K562 (cell line): Measurements from ENCODE around the gene ARHGAP22. TPM values are rescaled to one million over a fixed set of nuclear protein-coding genes. Genes with fewer than 3 reads are reported as not detected.

Experiments
- ARID2 ChIP-seq: fragments of 450-650 bp; IDR thresholded peaks from 2 replicates; pipeline ENCODE4 v1.6.1; 2017; ENCODE audit warnings: antibody characterized with exemption, mild to moderate bottlenecking
- MYBL2 ChIP-seq, 2 experiments: fragments of 450-650 bp in 1 of 2; sonication (generic) in 1 of 2; formaldehyde crosslinking in 1 of 2; IDR thresholded peaks; 2 replicates each; pipeline versions ENCODE4 v1.6.1 to v1.8.1; 2017 to 2022; ENCODE audit warnings: borderline replicate concordance in 1 of 2, inconsistent platforms in 1 of 2, low read depth in 1 of 2, mild to moderate bottlenecking in 1 of 2, missing genetic modification reagents in 1 of 2, moderate library complexity in 1 of 2
- NFXL1 ChIP-seq: fragments of 450-650 bp; formaldehyde crosslinking; IDR thresholded peaks from 2 replicates; pipeline ENCODE4 v1.4.0; 2021; ENCODE audit warnings: mild to moderate bottlenecking
- NUFIP1 ChIP-seq: fragments of 450-650 bp; IDR thresholded peaks from 2 replicates; pipeline ENCODE4 v1.6.1; 2018; ENCODE audit not compliant: partially characterized antibody
- TAF7 ChIP-seq: fragments of 450-650 bp; IDR thresholded peaks from 2 replicates; pipeline ENCODE4 v1.6.1; 2016; ENCODE audit warnings: missing genetic modification characterization, missing compliant biosample characterization
- ZBTB1 ChIP-seq: sonication (generic); formaldehyde crosslinking; IDR thresholded peaks from 2 replicates; pipeline ENCODE4 v1.8.1; 2023; ENCODE audit warnings: missing genetic modification reagents, low read depth, mild to moderate bottlenecking, borderline replicate concordance
- ZKSCAN3 ChIP-seq: fragments of 250-450 bp; sonication (Bioruptor Pico); IDR thresholded peaks from 2 replicates; pipeline ENCODE4 v1.4.0; 2020
- ZNF121 ChIP-seq: sonication (generic); formaldehyde crosslinking; conservative IDR thresholded peaks from 2 replicates; pipeline ENCODE4 v1.8.0; 2022; ENCODE audit warnings: missing genetic modification reagents
- polyA plus RNA-seq, 8 experiments: library from polyadenylated mRNA; depleted of rRNA in 4 of 8; stranded (reverse) in 5 of 8; unstranded in 3 of 8; fragments of >200 nt; fragmentation: Nextera tagmentation in 2 of 8; fragmentation: Illumina TruSeq in 1 of 8; extraction: Ambion mirVana in 2 of 8; extraction: Trizol in 1 of 8; gene quantifications; 2 replicates each; pipeline versions ENCODE4 v1.2.1 to v1.2.3, GENCODE V29; 2011 to 2014; ENCODE audit warnings: inconsistent platforms in 1 of 8, missing spikeins in 1 of 8
- total RNA-seq, 7 experiments: library from RNA; depleted of rRNA in 6 of 7; stranded (reverse); fragments of >200 nt in 6 of 7; fragmentation: Illumina TruSeq in 2 of 7; extraction: Trizol in 2 of 7; gene quantifications; 2 replicates each; pipeline versions ENCODE4 v1.2.1 to v1.2.3, GENCODE V29; 2011 to 2021; ENCODE audit warnings: low replicate concordance in 1 of 7
- TF ChIP-seq, protein P1 (sequence below): fragments of 200-600 bp; sonication (generic); IDR thresholded peaks from one replicate; pipeline ENCODE4 v1.6.1; 2012; ENCODE audit warnings: mild to moderate bottlenecking, low read depth, low read length, inconsistent platforms
- TF ChIP-seq, protein P2 (sequence below): fragments of 250-450 bp; sonication (Bioruptor Pico); IDR thresholded peaks from 2 replicates; pipeline ENCODE4 v1.9.0; 2021; ENCODE audit warnings: mild to moderate bottlenecking, inconsistent platforms
- TF ChIP-seq, protein P3 (sequence below): fragments of 250-450 bp; sonication (Bioruptor Pico); IDR thresholded peaks from 2 replicates; pipeline ENCODE4 v1.5.1; 2021; ENCODE audit warnings: mild to moderate bottlenecking

ARHGAP22 gene
- total and polyA plus RNA-seq, 9 of the 15 experiments (the other 6 are each of a cell fraction or from before 2014, with no cell fraction given) = 1.3 to 28.1 (median 12.7) TPM

DNA sequence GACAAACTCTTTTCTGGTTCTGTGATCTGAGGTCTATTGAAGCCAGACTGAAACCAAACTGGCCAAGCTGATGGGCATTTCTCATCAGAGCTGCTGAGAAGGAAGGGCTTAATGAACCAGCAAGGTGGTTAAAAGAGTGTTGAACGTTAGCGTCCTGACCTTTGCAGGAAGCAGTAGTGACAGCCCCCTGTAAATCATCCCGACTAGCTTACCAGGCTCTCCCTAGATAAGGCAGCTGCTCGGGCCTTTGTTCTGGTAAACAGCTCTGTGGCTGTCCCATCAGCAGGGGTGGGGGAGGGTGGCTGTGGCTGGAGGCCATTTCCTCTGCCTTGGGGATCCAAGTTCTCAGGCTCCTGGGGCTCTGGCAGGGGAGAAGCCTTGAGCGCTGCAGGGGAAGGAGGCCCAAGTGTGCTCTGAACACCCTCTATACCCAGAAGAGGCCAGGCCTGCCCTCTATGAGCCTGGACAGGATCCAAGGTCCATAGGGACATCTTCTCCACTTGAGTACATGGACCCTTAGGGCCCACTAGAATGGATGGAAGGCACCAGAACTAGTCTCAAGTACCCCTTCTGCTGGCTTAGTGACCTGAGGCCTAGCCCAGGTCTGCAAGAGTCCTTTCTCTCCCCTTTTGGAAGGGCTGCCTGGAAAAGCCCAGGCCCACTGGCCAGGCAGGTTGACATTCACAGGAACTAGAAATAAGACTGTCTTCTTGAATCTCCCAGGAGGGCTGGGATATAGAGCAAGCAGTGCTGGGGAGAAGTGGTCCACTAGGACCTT lies 134.6 kb downstream of the ARHGAP22 start (continued):
- TF ChIP-seq, protein P1, sequence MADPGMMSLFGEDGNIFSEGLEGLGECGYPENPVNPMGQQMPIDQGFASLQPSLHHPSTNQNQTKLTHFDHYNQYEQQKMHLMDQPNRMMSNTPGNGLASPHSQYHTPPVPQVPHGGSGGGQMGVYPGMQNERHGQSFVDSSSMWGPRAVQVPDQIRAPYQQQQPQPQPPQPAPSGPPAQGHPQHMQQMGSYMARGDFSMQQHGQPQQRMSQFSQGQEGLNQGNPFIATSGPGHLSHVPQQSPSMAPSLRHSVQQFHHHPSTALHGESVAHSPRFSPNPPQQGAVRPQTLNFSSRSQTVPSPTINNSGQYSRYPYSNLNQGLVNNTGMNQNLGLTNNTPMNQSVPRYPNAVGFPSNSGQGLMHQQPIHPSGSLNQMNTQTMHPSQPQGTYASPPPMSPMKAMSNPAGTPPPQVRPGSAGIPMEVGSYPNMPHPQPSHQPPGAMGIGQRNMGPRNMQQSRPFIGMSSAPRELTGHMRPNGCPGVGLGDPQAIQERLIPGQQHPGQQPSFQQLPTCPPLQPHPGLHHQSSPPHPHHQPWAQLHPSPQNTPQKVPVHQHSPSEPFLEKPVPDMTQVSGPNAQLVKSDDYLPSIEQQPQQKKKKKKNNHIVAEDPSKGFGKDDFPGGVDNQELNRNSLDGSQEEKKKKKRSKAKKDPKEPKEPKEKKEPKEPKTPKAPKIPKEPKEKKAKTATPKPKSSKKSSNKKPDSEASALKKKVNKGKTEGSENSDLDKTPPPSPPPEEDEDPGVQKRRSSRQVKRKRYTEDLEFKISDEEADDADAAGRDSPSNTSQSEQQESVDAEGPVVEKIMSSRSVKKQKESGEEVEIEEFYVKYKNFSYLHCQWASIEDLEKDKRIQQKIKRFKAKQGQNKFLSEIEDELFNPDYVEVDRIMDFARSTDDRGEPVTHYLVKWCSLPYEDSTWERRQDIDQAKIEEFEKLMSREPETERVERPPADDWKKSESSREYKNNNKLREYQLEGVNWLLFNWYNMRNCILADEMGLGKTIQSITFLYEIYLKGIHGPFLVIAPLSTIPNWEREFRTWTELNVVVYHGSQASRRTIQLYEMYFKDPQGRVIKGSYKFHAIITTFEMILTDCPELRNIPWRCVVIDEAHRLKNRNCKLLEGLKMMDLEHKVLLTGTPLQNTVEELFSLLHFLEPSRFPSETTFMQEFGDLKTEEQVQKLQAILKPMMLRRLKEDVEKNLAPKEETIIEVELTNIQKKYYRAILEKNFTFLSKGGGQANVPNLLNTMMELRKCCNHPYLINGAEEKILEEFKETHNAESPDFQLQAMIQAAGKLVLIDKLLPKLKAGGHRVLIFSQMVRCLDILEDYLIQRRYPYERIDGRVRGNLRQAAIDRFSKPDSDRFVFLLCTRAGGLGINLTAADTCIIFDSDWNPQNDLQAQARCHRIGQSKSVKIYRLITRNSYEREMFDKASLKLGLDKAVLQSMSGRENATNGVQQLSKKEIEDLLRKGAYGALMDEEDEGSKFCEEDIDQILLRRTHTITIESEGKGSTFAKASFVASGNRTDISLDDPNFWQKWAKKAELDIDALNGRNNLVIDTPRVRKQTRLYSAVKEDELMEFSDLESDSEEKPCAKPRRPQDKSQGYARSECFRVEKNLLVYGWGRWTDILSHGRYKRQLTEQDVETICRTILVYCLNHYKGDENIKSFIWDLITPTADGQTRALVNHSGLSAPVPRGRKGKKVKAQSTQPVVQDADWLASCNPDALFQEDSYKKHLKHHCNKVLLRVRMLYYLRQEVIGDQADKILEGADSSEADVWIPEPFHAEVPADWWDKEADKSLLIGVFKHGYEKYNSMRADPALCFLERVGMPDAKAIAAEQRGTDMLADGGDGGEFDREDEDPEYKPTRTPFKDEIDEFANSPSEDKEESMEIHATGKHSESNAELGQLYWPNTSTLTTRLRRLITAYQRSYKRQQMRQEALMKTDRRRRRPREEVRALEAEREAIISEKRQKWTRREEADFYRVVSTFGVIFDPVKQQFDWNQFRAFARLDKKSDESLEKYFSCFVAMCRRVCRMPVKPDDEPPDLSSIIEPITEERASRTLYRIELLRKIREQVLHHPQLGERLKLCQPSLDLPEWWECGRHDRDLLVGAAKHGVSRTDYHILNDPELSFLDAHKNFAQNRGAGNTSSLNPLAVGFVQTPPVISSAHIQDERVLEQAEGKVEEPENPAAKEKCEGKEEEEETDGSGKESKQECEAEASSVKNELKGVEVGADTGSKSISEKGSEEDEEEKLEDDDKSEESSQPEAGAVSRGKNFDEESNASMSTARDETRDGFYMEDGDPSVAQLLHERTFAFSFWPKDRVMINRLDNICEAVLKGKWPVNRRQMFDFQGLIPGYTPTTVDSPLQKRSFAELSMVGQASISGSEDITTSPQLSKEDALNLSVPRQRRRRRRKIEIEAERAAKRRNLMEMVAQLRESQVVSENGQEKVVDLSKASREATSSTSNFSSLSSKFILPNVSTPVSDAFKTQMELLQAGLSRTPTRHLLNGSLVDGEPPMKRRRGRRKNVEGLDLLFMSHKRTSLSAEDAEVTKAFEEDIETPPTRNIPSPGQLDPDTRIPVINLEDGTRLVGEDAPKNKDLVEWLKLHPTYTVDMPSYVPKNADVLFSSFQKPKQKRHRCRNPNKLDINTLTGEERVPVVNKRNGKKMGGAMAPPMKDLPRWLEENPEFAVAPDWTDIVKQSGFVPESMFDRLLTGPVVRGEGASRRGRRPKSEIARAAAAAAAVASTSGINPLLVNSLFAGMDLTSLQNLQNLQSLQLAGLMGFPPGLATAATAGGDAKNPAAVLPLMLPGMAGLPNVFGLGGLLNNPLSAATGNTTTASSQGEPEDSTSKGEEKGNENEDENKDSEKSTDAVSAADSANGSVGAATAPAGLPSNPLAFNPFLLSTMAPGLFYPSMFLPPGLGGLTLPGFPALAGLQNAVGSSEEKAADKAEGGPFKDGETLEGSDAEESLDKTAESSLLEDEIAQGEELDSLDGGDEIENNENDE = no peak
- TF ChIP-seq, protein P2, sequence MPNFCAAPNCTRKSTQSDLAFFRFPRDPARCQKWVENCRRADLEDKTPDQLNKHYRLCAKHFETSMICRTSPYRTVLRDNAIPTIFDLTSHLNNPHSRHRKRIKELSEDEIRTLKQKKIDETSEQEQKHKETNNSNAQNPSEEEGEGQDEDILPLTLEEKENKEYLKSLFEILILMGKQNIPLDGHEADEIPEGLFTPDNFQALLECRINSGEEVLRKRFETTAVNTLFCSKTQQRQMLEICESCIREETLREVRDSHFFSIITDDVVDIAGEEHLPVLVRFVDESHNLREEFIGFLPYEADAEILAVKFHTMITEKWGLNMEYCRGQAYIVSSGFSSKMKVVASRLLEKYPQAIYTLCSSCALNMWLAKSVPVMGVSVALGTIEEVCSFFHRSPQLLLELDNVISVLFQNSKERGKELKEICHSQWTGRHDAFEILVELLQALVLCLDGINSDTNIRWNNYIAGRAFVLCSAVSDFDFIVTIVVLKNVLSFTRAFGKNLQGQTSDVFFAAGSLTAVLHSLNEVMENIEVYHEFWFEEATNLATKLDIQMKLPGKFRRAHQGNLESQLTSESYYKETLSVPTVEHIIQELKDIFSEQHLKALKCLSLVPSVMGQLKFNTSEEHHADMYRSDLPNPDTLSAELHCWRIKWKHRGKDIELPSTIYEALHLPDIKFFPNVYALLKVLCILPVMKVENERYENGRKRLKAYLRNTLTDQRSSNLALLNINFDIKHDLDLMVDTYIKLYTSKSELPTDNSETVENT = peak; percentile 11; the same call in 1 of the 2 replicates
- TF ChIP-seq, protein P3, sequence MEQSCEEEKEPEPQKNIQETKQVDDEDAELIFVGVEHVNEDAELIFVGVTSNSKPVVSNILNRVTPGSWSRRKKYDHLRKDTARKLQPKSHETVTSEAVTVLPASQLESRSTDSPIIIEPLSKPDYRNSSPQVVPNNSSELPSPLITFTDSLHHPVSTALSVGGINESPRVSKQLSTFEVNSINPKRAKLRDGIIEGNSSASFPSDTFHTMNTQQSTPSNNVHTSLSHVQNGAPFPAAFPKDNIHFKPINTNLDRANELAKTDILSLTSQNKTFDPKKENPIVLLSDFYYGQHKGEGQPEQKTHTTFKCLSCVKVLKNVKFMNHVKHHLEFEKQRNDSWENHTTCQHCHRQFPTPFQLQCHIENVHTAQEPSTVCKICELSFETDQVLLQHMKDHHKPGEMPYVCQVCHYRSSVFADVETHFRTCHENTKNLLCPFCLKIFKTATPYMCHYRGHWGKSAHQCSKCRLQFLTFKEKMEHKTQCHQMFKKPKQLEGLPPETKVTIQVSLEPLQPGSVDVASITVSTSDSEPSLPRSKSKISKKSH (CRISPR knock-in tag) = peak; percentile 67; the same call in 1 of the 2 replicates
- TF ChIP-seq ZNF121 (CRISPR knock-in tag) (no peak), ZKSCAN3 (CRISPR knock-in tag) (peak; percentile 43; the same call in 1 of the 2 replicates), NUFIP1 (peak; percentile 92), MYBL2 (IDR thresholded peaks at IDR 0.05; ENCODE audit: low read depth) (no peak), MYBL2 (CRISPR knock-in tag; IDR thresholded peaks at IDR 0.05; ENCODE audit: borderline replicate concordance) (no peak), ARID2 (no peak), TAF7 (tag) (no peak), NFXL1 (no peak), ZBTB1 (CRISPR knock-in tag) (no peak)
